Stimulated activated naive CD4-positive, alpha-beta T cell (primary cell): Measurements from ENCODE around the gene TRAPPC2L.
"Not testable (repeated sequence)": the region's sequence is repeated elsewhere in the genome, so short reads cannot be mapped to it uniquely, and the experiment has no call there.

Source experiments
- DNase-seq, 6 experiments: peaks; one replicate each; lab custom pipeline; 2025; lab: John Stamatoyannopoulos, UW

Gene TRAPPC2L

GRCh38 chr16:88891083-88891482 is 34.2 kb downstream of the TRAPPC2L start:
- no peak for DNase-seq

GRCh38 chr16:88892065-88892464 is 35.1 kb downstream of the TRAPPC2L start:
- no peak for DNase-seq

- DNase-seq = no peak
These were observed 36.4 kb downstream of the TRAPPC2L start for GRCh38 chr16:88893127-88893968.

GRCh38 chr16:88894266-88894665 is 37.3 kb downstream of the TRAPPC2L start:
- DNase-seq = not testable (repeated sequence)

GRCh38 chr16:88894681-88895300 is 37.9 kb downstream of the TRAPPC2L start:
- DNase-seq = no peak

- no peak for DNase-seq
These were observed 38.4 kb downstream of the TRAPPC2L start for GRCh38 chr16:88895335-88895734.

- no peak for DNase-seq
These were observed 39.5 kb downstream of the TRAPPC2L start for GRCh38 chr16:88896238-88897070.

GRCh38 chr16:88897696-88898425 is 40.9 kb downstream of the TRAPPC2L start:
- DNase-seq = no peak

GRCh38 chr16:88899901-88900661 is 43.2 kb downstream of the TRAPPC2L start:
- DNase-seq = no peak

GRCh38 chr16:88900662-88901052 is 43.7 kb downstream of the TRAPPC2L start:
- DNase-seq = no peak

- no peak for DNase-seq
These were observed 44.9 kb downstream of the TRAPPC2L start for GRCh38 chr16:88901718-88902337.

- no peak for DNase-seq
These were observed 45.8 kb downstream of the TRAPPC2L start for GRCh38 chr16:88902744-88903143.

- DNase-seq = no peak
These were observed 46.3 kb downstream of the TRAPPC2L start for GRCh38 chr16:88903267-88903666.

GRCh38 chr16:88904676-88905365 is 47.9 kb downstream of the TRAPPC2L start:
- DNase-seq = no peak

- DNase-seq = peak in 1 of 6 experiments; percentile 9
These were observed 48.6 kb downstream of the TRAPPC2L start for GRCh38 chr16:88905563-88905962.

GRCh38 chr16:88906020-88906419 is 49.1 kb downstream of the TRAPPC2L start:
- no peak for DNase-seq

- no peak for DNase-seq
These were observed 49.7 kb downstream of the TRAPPC2L start for GRCh38 chr16:88906535-88907105.

- DNase-seq = no peak
These were observed 50.8 kb downstream of the TRAPPC2L start for GRCh38 chr16:88907768-88908167.

- DNase-seq = no peak
These were observed 51.4 kb downstream of the TRAPPC2L start for GRCh38 chr16:88908307-88908706.
